Anterior cingulate cortex (tissue), 58 donors: ENCODE results near the gene TEDC1.
A peak's percentile ranks its signal among the peaks of the same experiment; 100 is the strongest.

Experiments
- DNase-seq, 58 donors: peaks; one replicate each; lab custom pipeline; 2025; lab: John Stamatoyannopoulos, UW

Gene TEDC1

GRCh38 chr14:105473033-105473676 is 17.9 kb upstream of the TEDC1 start:
- DNase-seq = peak in 2 of 58 donors; percentile 19 to 51

GRCh38 chr14:105473677-105474482 is 17.2 kb upstream of the TEDC1 start:
- DNase-seq = peak in 51 of 58 donors; percentile 12 to 81 (median 53)

DNA sequence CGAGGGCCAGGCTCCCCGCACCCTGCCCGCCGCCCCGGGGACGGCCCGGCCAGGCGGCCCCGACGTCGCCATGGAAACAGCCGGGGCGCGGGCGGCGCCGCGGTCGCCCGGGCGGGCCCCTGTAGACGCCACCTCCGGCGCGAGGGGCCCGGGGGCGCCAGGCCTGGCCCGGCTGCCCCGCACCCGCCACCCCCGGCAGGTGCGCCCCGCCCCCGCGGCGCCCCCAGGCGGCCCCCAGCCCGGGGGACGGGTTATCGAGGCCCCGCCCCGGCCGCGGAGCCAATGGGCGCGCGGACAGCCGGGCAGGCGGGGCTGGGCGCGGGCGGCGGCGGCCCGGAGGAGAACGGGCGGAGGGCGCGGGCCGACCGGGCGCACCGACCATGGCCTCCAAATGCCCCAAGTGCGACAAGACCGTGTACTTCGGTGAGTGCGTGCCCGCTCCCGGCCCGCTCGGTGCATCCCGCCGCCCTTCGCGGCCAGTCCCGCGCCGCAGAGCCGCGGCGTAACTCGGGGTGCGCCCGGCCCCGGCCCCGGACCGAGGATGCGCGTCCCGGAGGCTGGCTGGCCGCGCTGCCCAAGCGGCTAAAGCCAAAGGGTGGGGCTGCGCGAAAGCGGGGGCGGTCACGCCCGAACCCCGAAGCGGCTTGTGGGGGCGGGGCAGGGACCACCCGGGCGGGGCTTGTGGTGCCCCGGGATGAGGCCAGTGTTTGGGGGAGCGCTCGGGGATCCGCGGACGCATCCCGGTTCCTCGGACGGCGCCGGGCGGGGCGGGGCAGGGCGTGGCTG is 16.4 kb upstream of the TEDC1 start, which contains the start of gene CRIP2:
Gene CRIP2 (plus strand): TSS at position 339 of the 786 bp plus-strand sequence. CDS start 42 bp downstream, at position 381.
- peak in 7 of 58 donors; percentile 23 to 53 (median 28) for DNase-seq

- DNase-seq = peak in 7 of 58 donors; percentile 10 to 77 (median 56)
These were observed 15.6 kb upstream of the TEDC1 start for GRCh38 chr14:105475269-105476096.

GRCh38 chr14:105476097-105476830 is 14.8 kb upstream of the TEDC1 start:
- DNase-seq = peak in 57 of 58 donors; percentile 55 to 91 (median 84)

- DNase-seq = no peak
These were observed 14.0 kb upstream of the TEDC1 start for GRCh38 chr14:105476831-105477659.

DNA sequence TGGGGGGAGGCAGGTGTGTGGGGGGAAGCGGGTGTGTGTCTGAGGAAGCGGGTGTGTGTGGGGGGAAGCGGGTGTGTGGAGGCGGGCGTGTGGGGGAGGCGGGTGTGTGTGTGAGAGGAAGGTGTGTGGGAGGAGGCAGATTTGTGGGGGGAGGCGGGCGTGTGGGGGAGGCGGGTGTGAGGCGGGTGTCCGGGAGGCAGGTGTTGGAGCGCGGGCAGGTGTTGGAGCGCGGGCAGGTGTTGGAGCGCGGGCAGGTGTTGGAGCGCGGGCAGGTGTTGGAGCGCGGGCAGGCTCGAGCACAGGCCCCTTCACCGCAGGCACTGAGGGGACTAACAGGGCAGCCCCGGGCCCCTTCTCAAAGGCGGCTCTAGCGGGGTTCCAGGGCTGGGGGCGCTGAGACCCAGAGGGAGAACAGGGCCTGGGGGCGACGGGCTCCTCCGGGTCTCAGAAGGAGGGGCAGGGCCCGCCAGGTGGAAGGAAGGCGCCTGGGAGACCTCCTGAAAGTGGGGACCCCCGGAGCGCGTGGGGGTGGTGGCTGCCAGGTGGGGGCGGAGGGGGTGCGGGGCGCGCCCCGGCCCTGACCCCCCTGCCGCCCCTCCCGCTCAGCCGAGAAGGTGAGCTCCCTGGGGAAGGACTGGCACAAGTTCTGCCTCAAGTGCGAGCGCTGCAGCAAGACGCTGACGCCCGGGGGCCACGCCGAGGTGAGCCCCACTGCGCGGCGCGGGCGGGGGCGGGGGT is 13.2 kb upstream of the TEDC1 start:
- peak in 2 of 58 donors; percentile 5 to 26 for DNase-seq

- no peak for DNase-seq
These were observed 12.4 kb upstream of the TEDC1 start for GRCh38 chr14:105478398-105479251.

- peak in 7 of 58 donors; percentile 29 to 42 (median 32) for DNase-seq
These were observed 11.5 kb upstream of the TEDC1 start for GRCh38 chr14:105479431-105480158.

DNA sequence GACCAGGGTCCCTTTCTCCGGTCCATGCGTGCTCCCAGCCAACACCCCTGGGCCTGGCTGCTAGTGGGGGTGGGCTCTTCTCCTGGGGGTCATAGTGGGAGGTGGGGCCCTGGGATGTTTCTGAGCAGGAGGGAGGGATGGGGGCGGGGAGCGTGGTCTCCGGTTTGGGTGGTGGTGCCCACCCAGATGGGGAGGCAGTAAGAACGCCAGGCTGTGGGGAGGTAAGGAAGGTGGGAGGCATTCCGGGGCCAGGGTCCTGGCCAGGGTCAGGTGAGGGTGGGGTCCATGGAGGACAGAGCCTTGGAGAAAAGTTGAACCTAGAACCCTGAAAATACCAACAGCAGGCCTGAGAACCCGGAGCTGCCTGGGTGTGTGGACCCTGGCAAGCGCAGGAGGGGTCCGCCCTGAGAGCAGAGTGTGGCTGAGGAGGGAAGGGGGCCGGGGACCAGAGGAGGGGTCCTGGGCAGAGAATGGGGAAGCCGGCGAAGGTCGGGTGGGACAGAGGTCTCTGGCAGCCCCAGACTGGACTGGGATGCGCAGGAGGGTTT is 10.8 kb upstream of the TEDC1 start:
- DNase-seq = peak in 1 of 58 donors; percentile 45

DNA sequence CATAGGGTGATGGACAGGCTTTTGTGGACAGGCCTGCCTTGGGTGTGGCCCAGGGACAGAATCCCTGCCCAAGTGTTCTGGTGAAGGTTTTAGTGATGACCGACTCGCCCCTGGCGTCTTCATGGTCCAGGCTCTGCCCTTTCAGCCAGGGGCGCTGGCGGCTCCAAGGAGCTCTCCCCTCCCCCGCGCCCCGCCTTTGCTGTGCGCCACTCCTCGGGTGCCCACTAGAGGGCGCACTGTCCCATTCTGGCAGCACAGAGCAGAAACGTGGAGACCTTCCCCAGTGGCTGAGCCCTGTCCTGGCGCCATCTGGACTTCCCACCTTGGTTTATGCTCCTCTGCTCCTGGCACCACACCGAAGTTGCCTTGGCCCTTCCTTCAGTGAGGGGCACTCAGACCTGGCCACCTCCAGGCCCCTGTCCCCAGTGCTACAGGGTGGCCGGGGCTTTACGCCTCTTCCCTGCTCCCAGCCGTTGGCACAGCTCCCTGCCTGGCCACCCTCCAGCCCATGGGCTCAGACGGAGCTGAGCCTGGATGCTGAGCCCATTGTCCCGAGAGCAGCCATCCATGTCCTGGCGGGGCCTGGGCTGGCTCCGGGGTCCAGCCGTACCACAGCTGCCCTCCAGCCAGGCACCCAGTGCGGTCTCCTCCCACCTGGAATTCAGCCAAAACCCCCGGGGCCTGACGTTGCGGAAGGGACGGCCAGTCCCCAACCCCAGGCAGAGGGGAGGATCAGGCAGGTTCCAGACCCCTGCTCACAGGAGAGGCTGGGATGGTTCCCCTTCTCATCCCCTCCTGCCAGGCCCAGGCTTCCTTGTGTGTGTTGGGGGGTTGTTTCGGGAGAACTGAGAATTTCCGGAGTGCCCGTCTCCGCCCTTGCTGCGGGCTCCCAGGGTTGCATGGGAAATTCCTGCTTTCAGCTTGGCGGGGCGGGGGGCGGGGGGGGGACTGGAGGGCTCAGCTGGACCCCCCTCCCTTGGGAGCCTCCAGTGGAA is 9.9 kb upstream of the TEDC1 start:
- DNase-seq = peak; percentile 59 to 98 (median 88)

GRCh38 chr14:105481886-105482457 is 9.1 kb upstream of the TEDC1 start:
- peak in 56 of 58 donors; percentile 17 to 89 (median 73) for DNase-seq

- DNase-seq = no peak
These were observed 8.4 kb upstream of the TEDC1 start for GRCh38 chr14:105482486-105483110.
